Testis (tissue), 2 donors: ENCODE data around the gene MRPL53.

Experiments
- CTCF ChIP-seq, 3 experiments: fragments of 450-650 bp in 2 of 3; fragments of 200-600 bp in 1 of 3; sonication (generic) in 1 of 3; IDR thresholded peaks; one replicate each; pipeline ENCODE4 v1.5.1; 2016 to 2019; ENCODE audit warnings: antibody characterized with exemption in 3 of 3, mild to moderate bottlenecking in 2 of 3, moderate library complexity in 1 of 3
- POLR2A ChIP-seq: fragments of 450-650 bp; IDR thresholded peaks from one replicate; pipeline ENCODE4 v1.6.1; 2017; ENCODE audit warnings: antibody characterized with exemption, mild to moderate bottlenecking, moderate library complexity

GRCh38 chr2:74502147-74502719, 29.8 kb upstream of the MRPL53 start:
- no peak for TF ChIP-seq CTCF (IDR thresholded peaks at IDR 0.05)
- TF ChIP-seq POLR2A, result no peak
